Loucy (cell line): ENCODE data around the gene TMEM117.
"Not testable (repeated sequence)": the region's sequence is repeated elsewhere in the genome, so short reads cannot be mapped to it uniquely, and the experiment has no call there.

Experiments
- CTCF ChIP-seq: fragments of 200-600 bp; sonication (generic); conservative IDR thresholded peaks from 2 replicates; pipeline ENCODE4 v1.5.1; 2014; ENCODE audit warnings: mild to moderate bottlenecking, antibody characterized with exemption, low read length
- EZH2phosphoT487 ChIP-seq: fragments of 200-600 bp; IDR thresholded peaks from 2 replicates; pipeline ENCODE4 v1.6.1; 2018; ENCODE audit warnings: antibody characterized with exemption, mild to moderate bottlenecking, moderate library complexity, borderline replicate concordance

- not testable (repeated sequence) for TF ChIP-seq CTCF, EZH2phosphoT487
Measured at GRCh38 chr12:44379113-44379512, 543.2 kb downstream of the TMEM117 start.
